H9 (cell line): Measurements from ENCODE around the gene GLRX. TPM values are rescaled to one million over a fixed set of nuclear protein-coding genes. Genes with fewer than 3 reads are reported as not detected.

Experiments
- DNase-seq: peaks from one replicate; pipeline ENCODE4 v3.0.0-alpha.2; 2017
- H2AFZ ChIP-seq: one replicate; pipeline ENCODE4 v1.6.1; 2013; ENCODE audit warnings: mild to moderate bottlenecking, low read length, control low read depth, moderate library complexity
- H2AK5ac ChIP-seq: 2 replicates; pipeline ENCODE4 v1.6.1; 2013; ENCODE audit warnings: low read length, control low read depth, mixed read lengths; ENCODE audit not compliant: insufficient read length
- H2BK120ac ChIP-seq: one replicate; pipeline ENCODE4 v1.6.1; 2013; ENCODE audit warnings: low read depth, mild to moderate bottlenecking, low read length, control low read depth, inconsistent platforms; ENCODE audit not compliant: poor library complexity, severe bottlenecking
- H2BK12ac ChIP-seq: 2 replicates; pipeline ENCODE4 v1.6.1; 2013; ENCODE audit warnings: low read length, control low read depth, mixed read lengths, low read depth; ENCODE audit not compliant: insufficient read length
- H2BK15ac ChIP-seq: 2 replicates; pipeline ENCODE4 v1.6.1; 2013; ENCODE audit warnings: low read depth, low read length, control low read depth
- H2BK20ac ChIP-seq: one replicate; pipeline ENCODE4 v1.6.1; 2013; ENCODE audit warnings: low read depth, mild to moderate bottlenecking, low read length, control low read depth, inconsistent platforms; ENCODE audit not compliant: poor library complexity, severe bottlenecking
- H2BK5ac ChIP-seq: 2 replicates; pipeline ENCODE4 v1.6.1; 2013; ENCODE audit warnings: low read length, control low read depth, mixed read lengths; ENCODE audit not compliant: insufficient read length
- H3K14ac ChIP-seq: 2 replicates; pipeline ENCODE4 v1.6.1; 2013; ENCODE audit warnings: low read length, control low read depth; ENCODE audit not compliant: insufficient read depth
- H3K18ac ChIP-seq: 2 replicates; pipeline ENCODE4 v1.6.1; 2013; ENCODE audit warnings: low read depth, mild to moderate bottlenecking, mixed read lengths, low read length, control low read depth; ENCODE audit not compliant: insufficient read length
- H3K23ac ChIP-seq: 2 replicates; pipeline ENCODE4 v1.6.1; 2013; ENCODE audit warnings: low read length, control low read depth, mixed read lengths, low read depth; ENCODE audit not compliant: insufficient read length
- H3K23me2 ChIP-seq: 2 replicates; pipeline ENCODE4 v1.6.1; 2013; ENCODE audit warnings: low read depth, mild to moderate bottlenecking, mixed read lengths, low read length, control low read depth; ENCODE audit not compliant: insufficient read length, poor library complexity, severe bottlenecking
- H3K27ac ChIP-seq: 2 replicates; pipeline ENCODE4 v1.5.1; 2013; ENCODE audit warnings: low read length, control low read depth, mixed read lengths, low read depth; ENCODE audit not compliant: insufficient read length
- H3K27me3 ChIP-seq: 2 replicates; pipeline ENCODE4 v1.6.1; 2013; ENCODE audit warnings: low read length, control low read depth, inconsistent platforms; ENCODE audit not compliant: insufficient read depth
- H3K4ac ChIP-seq: 2 replicates; pipeline ENCODE4 v1.6.1; 2013; ENCODE audit warnings: low read depth, mild to moderate bottlenecking, control low read depth, inconsistent platforms, low read length, moderate library complexity
- H3K4me1 ChIP-seq: 2 replicates; pipeline ENCODE4 v1.6.1; 2013; ENCODE audit warnings: low read length, control low read depth, inconsistent platforms; ENCODE audit not compliant: insufficient read depth
- H3K4me2 ChIP-seq: 2 replicates; pipeline ENCODE4 v1.6.1; 2013; ENCODE audit warnings: low read length, control low read depth, mixed read lengths; ENCODE audit not compliant: insufficient read length, insufficient read depth
- H3K56ac ChIP-seq: 2 replicates; pipeline ENCODE4 v1.6.1; 2013; ENCODE audit warnings: low read depth, mild to moderate bottlenecking, mixed read lengths, low read length, control low read depth; ENCODE audit not compliant: insufficient read length
- H3K79me1 ChIP-seq: 2 replicates; pipeline ENCODE4 v1.6.1; 2013; ENCODE audit warnings: low read depth, mild to moderate bottlenecking, moderate library complexity, low read length, control low read depth, inconsistent platforms; ENCODE audit not compliant: insufficient read depth, poor library complexity, severe bottlenecking
- H3K79me2 ChIP-seq: 2 replicates; pipeline ENCODE4 v1.6.1; 2013; ENCODE audit warnings: low read length, control low read depth, inconsistent platforms; ENCODE audit not compliant: insufficient read depth
- H3K9ac ChIP-seq: 2 replicates; pipeline ENCODE4 v1.6.1; 2013; ENCODE audit warnings: low read length, control low read depth, mixed read lengths; ENCODE audit not compliant: insufficient read length; ENCODE audit errors: extremely low read depth
- H3K9me3 ChIP-seq: one replicate; pipeline ENCODE4 v1.6.1; 2013; ENCODE audit warnings: low read depth, low read length, inconsistent platforms; ENCODE audit not compliant: control insufficient read depth
- H3T11ph ChIP-seq: one replicate; pipeline ENCODE4 v1.6.1; 2013; ENCODE audit warnings: mild to moderate bottlenecking, low read length, control low read depth, inconsistent platforms
- H4K20me1 ChIP-seq: one replicate; pipeline ENCODE4 v1.6.1; 2013; ENCODE audit not compliant: control insufficient read depth, insufficient read length, insufficient read depth
- H4K5ac ChIP-seq: 2 replicates; pipeline ENCODE4 v1.6.1; 2013; ENCODE audit warnings: low read depth, mild to moderate bottlenecking, mixed read lengths, low read length, control low read depth; ENCODE audit not compliant: insufficient read length
- H4K8ac ChIP-seq: replicated peaks from 2 replicates; pipeline ENCODE4 v1.6.1; 2013; ENCODE audit warnings: low read length, control low read depth, mixed read lengths, low read depth; ENCODE audit not compliant: insufficient read length
- H4K91ac ChIP-seq: 2 replicates; pipeline ENCODE4 v1.6.1; 2013; ENCODE audit warnings: low read depth, mild to moderate bottlenecking, moderate library complexity, mixed read lengths, low read length, control low read depth; ENCODE audit not compliant: insufficient read length
- H3K27ac Mint-ChIP-seq, 3 experiments: 2 replicates in 2 of 3; 3 replicates in 1 of 3; pipeline ENCODE4 v1.8.0; 2020 to 2021; ENCODE audit warnings: mixed read lengths in 3 of 3, mild to moderate bottlenecking in 1 of 3, moderate library complexity in 1 of 3
- H3K27me3 Mint-ChIP-seq: 2 replicates; pipeline ENCODE4 v1.8.0; 2021; ENCODE audit warnings: low read depth, mild to moderate bottlenecking, moderate library complexity, mixed read lengths
- H3K36me3 Mint-ChIP-seq, 3 experiments: 2 replicates in 2 of 3; 3 replicates in 1 of 3; pipeline ENCODE4 v1.8.0; 2020 to 2021; ENCODE audit warnings: low read depth in 3 of 3, mixed read lengths in 3 of 3; ENCODE audit not compliant: insufficient read depth in 1 of 3
- H3K4me1 Mint-ChIP-seq, 2 experiments: 2 replicates each; pipeline ENCODE4 v1.8.0; 2020; ENCODE audit warnings: mixed read lengths in 2 of 2
- H3K4me3 Mint-ChIP-seq, 2 experiments: 2 replicates in 1 of 2; 3 replicates in 1 of 2; pipeline ENCODE4 v1.8.0; 2020 to 2021; ENCODE audit warnings: mild to moderate bottlenecking in 2 of 2, mixed read lengths in 2 of 2, moderate library complexity in 1 of 2
- H3K9me3 Mint-ChIP-seq, 2 experiments: 2 replicates in 1 of 2; 3 replicates in 1 of 2; pipeline ENCODE4 v1.8.0; 2020; ENCODE audit warnings: mild to moderate bottlenecking in 2 of 2, mixed read lengths in 2 of 2, moderate library complexity in 1 of 2
- WGBS: extraction: QIAGEN DNeasy Blood & Tissue Kit; methylation state at CpG from one replicate; pipeline ENCODE4 v1.1.7; 2013; ENCODE audit warnings: missing lambda C conversion rate, low lambda C conversion rate, mixed read lengths; ENCODE audit not compliant: insufficient read length; ENCODE audit errors: extremely low coverage; 5-methylcytosine and 5-hydroxymethylcytosine counted together
- total RNA-seq: library from RNA; stranded (reverse); gene quantifications from 2 replicates; pipeline ENCODE4 v1.2.1, GENCODE V29; 2021
- TF ChIP-seq, protein P1 (sequence below): fragments of 200-600 bp; sonication (generic); conservative IDR thresholded peaks from 3 replicates; pipeline ENCODE4 v1.8.0; 2021; ENCODE audit warnings: antibody characterized with exemption, mild to moderate bottlenecking

GLRX gene
- total RNA-seq, 1 experiment from 2014 or later = 13.8 TPM

DNA sequence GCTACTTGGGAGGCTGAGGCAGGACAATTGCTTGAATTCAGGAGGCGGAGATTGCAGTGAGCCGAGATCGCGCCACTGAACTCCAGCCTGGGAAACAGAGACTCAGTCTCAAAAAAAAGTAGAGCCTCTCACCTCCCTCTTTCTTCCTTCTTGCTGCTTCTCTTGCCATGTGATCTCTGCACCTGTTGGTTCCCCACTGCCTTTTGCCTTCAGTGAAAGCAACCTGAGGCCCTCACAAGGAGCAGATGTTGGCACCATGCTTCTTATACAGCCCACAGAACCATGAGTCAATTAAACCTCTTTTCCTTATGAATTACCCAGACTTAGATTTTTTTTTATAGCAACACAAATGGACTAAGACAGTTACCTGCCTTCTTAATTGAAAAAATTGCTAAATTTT is 45.6 kb upstream of the GLRX start:
- DNase-seq = no peak
- peaks cover 0 to 4% (median 0%) of the 10 kb centered on the region in 3 experiments; a peak in 1 of 7 replicates for H3K36me3 Mint-ChIP-seq
- Histone ChIP-seq H3K14ac (no peak overlapping the region), H3T11ph (no peak overlapping the region), H3K9ac (no peak overlapping the region), H2BK5ac (no peak overlapping the region), H2BK15ac (no peak overlapping the region), H2BK12ac (no peak overlapping the region), H3K79me1 (no peaks in the 10 kb centered on the region), H3K18ac (no peak overlapping the region), H3K56ac (no peak overlapping the region), H3K79me2 (no peaks in the 10 kb centered on the region), H4K8ac (no peak overlapping the region), H3K4me1 (peaks cover 2% of the 10 kb centered on the region; the same call in 1 of the 2 replicates), H2BK20ac (no peak overlapping the region), H4K91ac (no peak overlapping the region), H3K4me2 (no peak overlapping the region), H3K23me2 (no peaks in the 10 kb centered on the region), H4K20me1 (no peaks in the 10 kb centered on the region), H3K23ac (no peak overlapping the region), H3K27me3 (no peaks in the 10 kb centered on the region), H2AK5ac (no peak overlapping the region), H2BK120ac (no peak overlapping the region), H3K9me3 (no peaks in the 10 kb centered on the region), H3K4ac (no peak overlapping the region), H4K5ac (no peak overlapping the region), H2AFZ (no peak overlapping the region), H3K27ac (no peak overlapping the region)
- TF ChIP-seq, protein P1, sequence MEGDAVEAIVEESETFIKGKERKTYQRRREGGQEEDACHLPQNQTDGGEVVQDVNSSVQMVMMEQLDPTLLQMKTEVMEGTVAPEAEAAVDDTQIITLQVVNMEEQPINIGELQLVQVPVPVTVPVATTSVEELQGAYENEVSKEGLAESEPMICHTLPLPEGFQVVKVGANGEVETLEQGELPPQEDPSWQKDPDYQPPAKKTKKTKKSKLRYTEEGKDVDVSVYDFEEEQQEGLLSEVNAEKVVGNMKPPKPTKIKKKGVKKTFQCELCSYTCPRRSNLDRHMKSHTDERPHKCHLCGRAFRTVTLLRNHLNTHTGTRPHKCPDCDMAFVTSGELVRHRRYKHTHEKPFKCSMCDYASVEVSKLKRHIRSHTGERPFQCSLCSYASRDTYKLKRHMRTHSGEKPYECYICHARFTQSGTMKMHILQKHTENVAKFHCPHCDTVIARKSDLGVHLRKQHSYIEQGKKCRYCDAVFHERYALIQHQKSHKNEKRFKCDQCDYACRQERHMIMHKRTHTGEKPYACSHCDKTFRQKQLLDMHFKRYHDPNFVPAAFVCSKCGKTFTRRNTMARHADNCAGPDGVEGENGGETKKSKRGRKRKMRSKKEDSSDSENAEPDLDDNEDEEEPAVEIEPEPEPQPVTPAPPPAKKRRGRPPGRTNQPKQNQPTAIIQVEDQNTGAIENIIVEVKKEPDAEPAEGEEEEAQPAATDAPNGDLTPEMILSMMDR = no peak
- H3K9me3 Mint-ChIP-seq = no peaks in the 10 kb centered on the region
- H3K27me3 Mint-ChIP-seq = no peaks in the 10 kb centered on the region
- H3K4me3 Mint-ChIP-seq = no peak overlapping the region
- no CpG with 5 or more reads among the region's 4 CpGs for WGBS
- peaks cover 4 to 7% of the 10 kb centered on the region in 2 experiments; a peak in 3 of 4 replicates for H3K4me1 Mint-ChIP-seq
- no peak overlapping the region for H3K27ac Mint-ChIP-seq
